KMS-11 (cell line): Measurements from ENCODE around the gene STARD13.

Experiments used
- H2AFZ ChIP-seq: fragments of 200-600 bp; sonication (generic); 2 replicates; pipeline ENCODE4 v1.6.1; 2016; ENCODE audit warnings: antibody characterized with exemption, mixed run types, low read depth
- H3K27ac ChIP-seq: fragments of 200-600 bp; sonication (generic); 2 replicates; pipeline ENCODE4 v1.6.1; 2016; ENCODE audit warnings: mild to moderate bottlenecking, mixed run types
- H3K27me3 ChIP-seq: fragments of 200-600 bp; sonication (generic); 2 replicates; pipeline ENCODE4 v1.6.1; 2017; ENCODE audit warnings: mild to moderate bottlenecking, low read depth, mixed run types, moderate library complexity; ENCODE audit not compliant: insufficient read depth
- H3K36me3 ChIP-seq: fragments of 200-600 bp; sonication (generic); 2 replicates; pipeline ENCODE4 v1.6.1; 2017; ENCODE audit warnings: mild to moderate bottlenecking, mixed run types; ENCODE audit not compliant: insufficient read depth
- H3K4me1 ChIP-seq: fragments of 200-600 bp; sonication (generic); 2 replicates; pipeline ENCODE4 v1.6.1; 2016; ENCODE audit warnings: mild to moderate bottlenecking, low read depth, mixed run types; ENCODE audit not compliant: poor library complexity, severe bottlenecking
- H3K4me2 ChIP-seq: fragments of 200-600 bp; sonication (generic); 2 replicates; pipeline ENCODE4 v1.7.0; 2016; ENCODE audit warnings: mild to moderate bottlenecking, mixed run types
- H3K4me3 ChIP-seq: fragments of 200-600 bp; sonication (generic); IDR thresholded peaks from 2 replicates; pipeline ENCODE4 v1.6.1; 2017; ENCODE audit warnings: low read depth, low read length, mixed read lengths; ENCODE audit not compliant: insufficient read depth
- H3K79me2 ChIP-seq: fragments of 200-600 bp; sonication (generic); 2 replicates; pipeline ENCODE4 v1.6.1; 2016; ENCODE audit warnings: low read depth, mixed run types; ENCODE audit not compliant: insufficient read depth
- H3K9ac ChIP-seq: fragments of 200-600 bp; sonication (generic); 2 replicates; pipeline ENCODE4 v1.6.1; 2016; ENCODE audit warnings: mild to moderate bottlenecking, mixed run types
- H4K20me1 ChIP-seq: fragments of 200-600 bp; sonication (generic); 2 replicates; pipeline ENCODE4 v1.6.1; 2016; ENCODE audit warnings: mild to moderate bottlenecking, mixed run types; ENCODE audit not compliant: insufficient read depth
- CTCF ChIP-seq: fragments of 200-600 bp; sonication (generic); conservative IDR thresholded peaks from 2 replicates; pipeline ENCODE4 v1.6.1; 2017; ENCODE audit warnings: low read depth, mild to moderate bottlenecking, antibody characterized with exemption, low read length, moderate library complexity, mixed read lengths

STARD13 gene

GRCh38 chr13:33236021-33236420 lies 49.5 kb downstream of the STARD13 start:
- no peak for TF ChIP-seq CTCF

DNA sequence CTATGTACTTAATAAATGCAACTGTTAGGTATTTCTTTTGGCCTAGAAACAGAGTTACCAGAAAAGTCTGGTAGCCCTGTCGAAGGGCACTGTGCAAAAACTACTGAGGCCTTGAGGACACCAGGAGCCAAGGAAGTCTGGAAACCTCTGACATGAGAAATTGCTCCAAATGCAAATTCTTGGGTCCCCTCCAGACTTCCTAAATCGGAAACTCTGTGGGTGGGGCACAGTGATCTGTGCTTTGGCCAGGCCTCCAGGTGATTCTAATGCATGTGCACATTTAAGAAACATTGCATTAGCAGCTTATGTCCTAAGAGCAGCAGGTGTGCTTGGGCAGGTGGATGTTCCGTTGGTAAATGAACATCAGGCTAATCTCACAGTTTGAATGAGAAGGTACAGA lies 50.0 kb downstream of the STARD13 start:
- no peak for TF ChIP-seq CTCF
- no peaks in the 10 kb centered on the region for H3K79me2 ChIP-seq
- H4K20me1 ChIP-seq: no peaks in the 10 kb centered on the region
- H3K36me3 ChIP-seq: no peaks in the 10 kb centered on the region
- H3K27me3 ChIP-seq: no peaks in the 10 kb centered on the region
- H3K4me1 ChIP-seq: no peaks in the 10 kb centered on the region
- H3K9ac ChIP-seq: no peak overlapping the region
- no peak overlapping the region for H3K27ac ChIP-seq
- no peak overlapping the region for H3K4me2 ChIP-seq
- H3K4me3 ChIP-seq: no peak overlapping the region
- no peak overlapping the region for H2AFZ ChIP-seq

More at GRCh38 chr13:33236021-33236420, 49.5 kb downstream of the STARD13 start:
- H3K27me3 ChIP-seq: no peaks in the 10 kb centered on the region
- H4K20me1 ChIP-seq: no peaks in the 10 kb centered on the region
- no peaks in the 10 kb centered on the region for H3K4me1 ChIP-seq
- no peak overlapping the region for H3K9ac ChIP-seq
- H3K27ac ChIP-seq: no peak overlapping the region
- H3K36me3 ChIP-seq: no peaks in the 10 kb centered on the region
- no peak overlapping the region for H3K4me2 ChIP-seq
- H3K79me2 ChIP-seq: no peaks in the 10 kb centered on the region
- H3K4me3 ChIP-seq: no peak overlapping the region
- H2AFZ ChIP-seq: no peak overlapping the region

- TF ChIP-seq CTCF: no peak
- Histone ChIP-seq H2AFZ (no peak overlapping the region), H3K36me3 (no peaks in the 10 kb centered on the region), H3K4me1 (no peaks in the 10 kb centered on the region), H3K9ac (no peak overlapping the region), H4K20me1 (no peaks in the 10 kb centered on the region), H3K79me2 (no peaks in the 10 kb centered on the region), H3K4me3 (no peak overlapping the region), H3K4me2 (no peak overlapping the region), H3K27me3 (no peaks in the 10 kb centered on the region), H3K27ac (no peak overlapping the region)
Measured at GRCh38 chr13:33235078-33235477, 50.5 kb downstream of the STARD13 start.

- Histone ChIP-seq H3K36me3 (no peaks in the 10 kb centered on the region), H3K9ac (no peak overlapping the region), H3K4me1 (peaks cover 6% of the 10 kb centered on the region), H2AFZ (no peak overlapping the region), H3K27me3 (no peaks in the 10 kb centered on the region), H3K4me3 (no peak overlapping the region), H3K79me2 (no peaks in the 10 kb centered on the region), H4K20me1 (no peaks in the 10 kb centered on the region), H3K27ac (no peak overlapping the region), H3K4me2 (no peak overlapping the region)
- TF ChIP-seq CTCF: no peak
Measured at GRCh38 chr13:33233547-33233946, 52.0 kb downstream of the STARD13 start.

DNA sequence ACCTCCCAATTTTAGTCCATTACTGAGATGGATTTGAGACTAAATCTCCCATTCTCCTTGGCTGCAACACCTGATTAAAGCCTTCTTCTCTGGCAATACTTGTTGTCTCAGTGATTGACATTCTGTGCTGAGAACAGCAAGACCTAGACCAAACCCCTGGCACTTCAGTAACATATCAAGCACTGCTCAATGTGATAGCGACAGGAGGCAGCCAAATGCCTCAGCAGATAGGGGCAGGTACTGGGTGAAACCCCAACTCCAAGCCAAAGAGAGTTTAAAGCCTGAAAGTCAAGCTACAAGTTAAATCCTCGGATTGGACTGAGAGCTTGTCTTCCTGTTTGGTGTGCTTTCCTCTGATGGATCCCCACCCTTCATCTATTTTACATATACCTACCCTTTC lies 52.7 kb downstream of the STARD13 start:
- H2AFZ ChIP-seq: no peak overlapping the region
- H3K4me2 ChIP-seq: no peak overlapping the region
- no peaks in the 10 kb centered on the region for H3K36me3 ChIP-seq
- H3K9ac ChIP-seq: no peak overlapping the region
- no peaks in the 10 kb centered on the region for H3K27me3 ChIP-seq
- TF ChIP-seq CTCF: no peak
- no peaks in the 10 kb centered on the region for H3K79me2 ChIP-seq
- no peak overlapping the region for H3K4me3 ChIP-seq
- H3K27ac ChIP-seq: no peak overlapping the region
- H4K20me1 ChIP-seq: no peaks in the 10 kb centered on the region
- peaks cover 13% of the 10 kb centered on the region for H3K4me1 ChIP-seq
